Measurements from ENCODE around the gene MAU2.

MAU2 gene

GRCh38 chr19:19324059-19324770, 3.6 kb downstream of the MAU2 start:
- Mint-ChIP-seq H3K4me1 (ENCODE audit: low read depth) (peaks cover 55% of the 10 kb centered on the region), H3K4me3 (no peak overlapping the region), H3K9me3 (no peaks in the 10 kb centered on the region), H3K27ac (no peak overlapping the region), H3K27me3 (no peaks in the 10 kb centered on the region), H3K36me3 (ENCODE audit: low read depth) (peaks cover 72% of the 10 kb centered on the region)
- intact Hi-C loops (cut with micrococcal nuclease) = no loop called here

GRCh38 chr19:19327672-19328071, 7.0 kb downstream of the MAU2 start:
- no peak overlapping the region for H3K4me3 Mint-ChIP-seq

GRCh38 chr19:19329126-19329525, 8.5 kb downstream of the MAU2 start:
- no peak overlapping the region for H3K4me3 Mint-ChIP-seq
- H3K27me3 Mint-ChIP-seq = no peaks in the 10 kb centered on the region
- peak overlapping the region; percentile 47 for H3K27ac Mint-ChIP-seq
- H3K36me3 Mint-ChIP-seq (ENCODE audit: low read depth) = peaks cover 93% of the 10 kb centered on the region
- H3K9me3 Mint-ChIP-seq = no peaks in the 10 kb centered on the region
- H3K4me1 Mint-ChIP-seq (ENCODE audit: low read depth) = peaks cover 31% of the 10 kb centered on the region
- intact Hi-C loops (cut with micrococcal nuclease) = no loop called here

More at GRCh38 chr19:19327672-19328071, 7.0 kb downstream of the MAU2 start:
- peaks cover 38% of the 10 kb centered on the region for H3K4me1 Mint-ChIP-seq (ENCODE audit: low read depth)
- intact Hi-C loops (cut with micrococcal nuclease) = no loop called here
- no peaks in the 10 kb centered on the region for H3K27me3 Mint-ChIP-seq
- no peaks in the 10 kb centered on the region for H3K9me3 Mint-ChIP-seq
- H3K27ac Mint-ChIP-seq = no peak overlapping the region
- peaks cover 88% of the 10 kb centered on the region for H3K36me3 Mint-ChIP-seq (ENCODE audit: low read depth)

GRCh38 chr19:19334063-19334988, 13.7 kb downstream of the MAU2 start:
- Mint-ChIP-seq H3K9me3 (no peaks in the 10 kb centered on the region), H3K27ac (no peak overlapping the region), H3K27me3 (no peaks in the 10 kb centered on the region), H3K4me3 (no peak overlapping the region), H3K36me3 (ENCODE audit: low read depth) (peaks cover 100% of the 10 kb centered on the region), H3K4me1 (ENCODE audit: low read depth) (peaks cover 8% of the 10 kb centered on the region)
- intact Hi-C loops (cut with micrococcal nuclease) = no loop called here

GRCh38 chr19:19334989-19335344, 14.3 kb downstream of the MAU2 start:
- Mint-ChIP-seq H3K27ac (no peak overlapping the region), H3K27me3 (no peaks in the 10 kb centered on the region), H3K4me1 (ENCODE audit: low read depth) (peaks cover 6% of the 10 kb centered on the region), H3K9me3 (no peaks in the 10 kb centered on the region), H3K36me3 (ENCODE audit: low read depth) (peaks cover 100% of the 10 kb centered on the region), H3K4me3 (no peak overlapping the region)
- intact Hi-C loops (cut with micrococcal nuclease) = no loop called here

- H3K27me3 Mint-ChIP-seq = no peaks in the 10 kb centered on the region
- intact Hi-C loops (cut with micrococcal nuclease) = no loop called here
- H3K36me3 Mint-ChIP-seq (ENCODE audit: low read depth) = peaks cover 96% of the 10 kb centered on the region
- H3K27ac Mint-ChIP-seq = no peak overlapping the region
- no peak overlapping the region for H3K4me3 Mint-ChIP-seq
- H3K9me3 Mint-ChIP-seq = no peaks in the 10 kb centered on the region
- peaks cover 6% of the 10 kb centered on the region for H3K4me1 Mint-ChIP-seq (ENCODE audit: low read depth)
These were observed 15.0 kb downstream of the MAU2 start for GRCh38 chr19:19335408-19336158.

GRCh38 chr19:19336597-19336996, 16.0 kb downstream of the MAU2 start:
- Mint-ChIP-seq H3K4me1 (ENCODE audit: low read depth) (peaks cover 6% of the 10 kb centered on the region), H3K27me3 (no peaks in the 10 kb centered on the region), H3K36me3 (ENCODE audit: low read depth) (peaks cover 96% of the 10 kb centered on the region), H3K27ac (no peak overlapping the region), H3K9me3 (no peaks in the 10 kb centered on the region), H3K4me3 (no peak overlapping the region)
- intact Hi-C loops (cut with micrococcal nuclease) = no loop called here

- intact Hi-C loops (cut with micrococcal nuclease) = no loop called here
- Mint-ChIP-seq H3K27ac (no peak overlapping the region), H3K4me1 (ENCODE audit: low read depth) (peaks cover 6% of the 10 kb centered on the region), H3K27me3 (no peaks in the 10 kb centered on the region), H3K4me3 (no peak overlapping the region), H3K9me3 (no peaks in the 10 kb centered on the region), H3K36me3 (ENCODE audit: low read depth) (peaks cover 96% of the 10 kb centered on the region)
These were observed 16.5 kb downstream of the MAU2 start for GRCh38 chr19:19337120-19337519.

GRCh38 chr19:19338082-19338481, 17.5 kb downstream of the MAU2 start:
- no peak overlapping the region for H3K27ac Mint-ChIP-seq
- no peaks in the 10 kb centered on the region for H3K9me3 Mint-ChIP-seq

GRCh38 chr19:19341026-19341425, 20.4 kb downstream of the MAU2 start:
- H3K4me1 Mint-ChIP-seq (ENCODE audit: low read depth) = no peaks in the 10 kb centered on the region
- peaks cover 96% of the 10 kb centered on the region for H3K36me3 Mint-ChIP-seq (ENCODE audit: low read depth)

More at GRCh38 chr19:19338082-19338481, 17.5 kb downstream of the MAU2 start:
- H3K4me1 Mint-ChIP-seq (ENCODE audit: low read depth) = peaks cover 6% of the 10 kb centered on the region
- H3K4me3 Mint-ChIP-seq = no peak overlapping the region
- intact Hi-C loops (cut with micrococcal nuclease) = no loop called here
- H3K36me3 Mint-ChIP-seq (ENCODE audit: low read depth) = peaks cover 96% of the 10 kb centered on the region
- H3K27me3 Mint-ChIP-seq = no peaks in the 10 kb centered on the region

GRCh38 chr19:19342086-19343015, 21.7 kb downstream of the MAU2 start:
- peaks cover 96% of the 10 kb centered on the region for H3K36me3 Mint-ChIP-seq (ENCODE audit: low read depth)
- H3K4me1 Mint-ChIP-seq (ENCODE audit: low read depth) = no peaks in the 10 kb centered on the region
- no peaks in the 10 kb centered on the region for H3K27me3 Mint-ChIP-seq
- no peak overlapping the region for H3K27ac Mint-ChIP-seq
- H3K9me3 Mint-ChIP-seq = no peaks in the 10 kb centered on the region
- no peak overlapping the region for H3K4me3 Mint-ChIP-seq
- intact Hi-C loops (cut with micrococcal nuclease) = no loop called here

More at GRCh38 chr19:19341026-19341425, 20.4 kb downstream of the MAU2 start:
- Mint-ChIP-seq H3K27ac (no peak overlapping the region), H3K4me3 (no peak overlapping the region), H3K27me3 (no peaks in the 10 kb centered on the region), H3K9me3 (no peaks in the 10 kb centered on the region)
- intact Hi-C loops (cut with micrococcal nuclease) = no loop called here

- peaks cover 96% of the 10 kb centered on the region for H3K36me3 Mint-ChIP-seq (ENCODE audit: low read depth)
- intact Hi-C loops (cut with micrococcal nuclease) = no loop called here
These were observed 22.4 kb downstream of the MAU2 start for GRCh38 chr19:19343016-19343362.

GRCh38 chr19:19343762-19344161, 23.1 kb downstream of the MAU2 start:
- Mint-ChIP-seq H3K9me3 (no peaks in the 10 kb centered on the region), H3K4me1 (ENCODE audit: low read depth) (no peaks in the 10 kb centered on the region), H3K27ac (no peak overlapping the region), H3K4me3 (no peak overlapping the region), H3K36me3 (ENCODE audit: low read depth) (peaks cover 96% of the 10 kb centered on the region), H3K27me3 (no peaks in the 10 kb centered on the region)
- intact Hi-C loops (cut with micrococcal nuclease) = no loop called here

More at GRCh38 chr19:19343016-19343362, 22.4 kb downstream of the MAU2 start:
- Mint-ChIP-seq H3K9me3 (no peaks in the 10 kb centered on the region), H3K4me3 (no peak overlapping the region), H3K27ac (no peak overlapping the region), H3K4me1 (ENCODE audit: low read depth) (no peaks in the 10 kb centered on the region), H3K27me3 (no peaks in the 10 kb centered on the region)

Data from dendritic cell treated with granulocyte-macrophage colony-stimulating factor and Interleukin-4, amounts not matched to agents 40 ng/mL and 50 ng/mL, for 4 days (primary cell).